Body of pancreas (tissue), 4 donors: ENCODE measurements around the gene HADHB. TPM values are rescaled to one million over a fixed set of nuclear protein-coding genes. Genes with fewer than 3 reads are reported as not detected.
"Not testable (repeated sequence)": the region's sequence is repeated elsewhere in the genome, so short reads cannot be mapped to it uniquely, and the experiment has no call there.

ENCODE experiments used
- ATAC-seq: fragments of 150-250 bp; one replicate; pipeline ENCODE4 v1.9.1; 2016
- DNase-seq, 4 donors: peaks; one replicate each; pipeline ENCODE4 v3.0.0-alpha.2; 2019
- H3K27ac ChIP-seq, 4 donors: fragments of 200-600 bp; sonication (generic); 1 replicate in 3 of 4; 2 replicates in 1 of 4; pipeline versions ENCODE4 v1.5.1 to v1.6.1; 2016 to 2019; ENCODE audit warnings: mild to moderate bottlenecking in 1 of 4, mixed read lengths in 1 of 4, moderate library complexity in 1 of 4
- H3K27me3 ChIP-seq, 2 donors: fragments of 200-600 bp; sonication (generic); one replicate each; pipeline ENCODE4 v1.6.0; 2016; ENCODE audit warnings: mild to moderate bottlenecking in 1 of 2
- H3K36me3 ChIP-seq, 2 donors: fragments of 200-600 bp; sonication (generic); replicated peaks in 1 of 2; 2 replicates each; pipeline ENCODE4 v1.5.1; 2016; ENCODE audit warnings: low read depth in 2 of 2; ENCODE audit not compliant: insufficient read depth in 1 of 2
- H3K4me1 ChIP-seq: fragments of 200-600 bp; sonication (generic); one replicate; pipeline ENCODE4 v1.6.0; 2016
- H3K4me3 ChIP-seq, 2 donors: fragments of 200-600 bp; sonication (generic); 1 replicate in 1 of 2; 2 replicates in 1 of 2; pipeline ENCODE4 v1.5.1; 2016 to 2019
- H3K9me3 ChIP-seq, 3 donors: fragments of 200-600 bp; sonication (generic); 1 replicate in 2 of 3; 2 replicates in 1 of 3; pipeline ENCODE4 v1.5.1; 2016
- CTCF ChIP-seq, 7 experiments: fragments of 450-650 bp in 4 of 7; fragments of 200-600 bp in 3 of 7; sonication (generic) in 3 of 7; IDR thresholded peaks; one replicate each; pipeline ENCODE4 v1.5.1; 2016 to 2019; ENCODE audit warnings: antibody characterized with exemption in 7 of 7
- POLR2A ChIP-seq, 3 donors: fragments of 450-650 bp; IDR thresholded peaks; one replicate each; pipeline ENCODE4 v1.6.1; 2016; ENCODE audit warnings: antibody characterized with exemption in 3 of 3, mild to moderate bottlenecking in 2 of 3
- WGBS, 2 donors: methylation state at CpG; one replicate each; pipeline ENCODE4 v1.1.5; 2017; 5-methylcytosine and 5-hydroxymethylcytosine counted together
- intact Hi-C: fragments of 100-400 bp; cut with DNase I; formaldehyde crosslinking; loops from one replicate; pipeline ENCODE4 v1.15.1; 2023
- total RNA-seq, 2 donors: library from RNA; depleted of rRNA; stranded (reverse); fragments of >200 nt; gene quantifications; one replicate each; pipeline ENCODE4 v1.1.0, GENCODE V29; 2016

Gene HADHB
- total RNA-seq, 2 donors from 2014 or later = 108 to 127 TPM

DNA sequence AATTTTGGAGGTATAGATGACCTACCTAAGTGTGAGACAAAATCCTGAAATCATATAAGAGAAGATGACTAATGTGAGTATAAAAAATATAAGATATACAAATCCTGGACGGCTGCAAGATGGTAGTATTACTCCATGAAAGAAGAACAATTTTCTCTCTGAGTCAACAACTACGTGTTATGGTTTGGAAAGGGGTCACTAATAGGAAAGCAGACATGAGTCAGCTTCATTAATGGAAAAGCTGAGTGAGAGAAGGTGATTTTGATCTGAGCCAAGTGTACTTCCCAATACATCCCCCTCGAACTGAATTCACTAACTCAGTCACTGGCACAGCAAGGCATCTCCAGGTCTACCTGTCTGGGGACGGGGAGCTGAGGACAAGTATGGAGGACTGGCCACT is 81.1 kb downstream of the HADHB start:
- H3K4me3 ChIP-seq = no peak overlapping the region
- no peak for DNase-seq
- ATAC-seq = no peak
- peaks cover 7% of the 10 kb centered on the region for H3K4me1 ChIP-seq
- 56% methylated on average over 4 of the region's 4 CpGs for WGBS, 2 donors
- H3K36me3 ChIP-seq = no peaks in the 10 kb centered on the region
- no peak for TF ChIP-seq POLR2A (IDR thresholded peaks at IDR 0.05)
- no peak for TF ChIP-seq CTCF (IDR thresholded peaks at IDR 0.05)
- no peaks in the 10 kb centered on the region for H3K9me3 ChIP-seq
- H3K27ac ChIP-seq = no peak overlapping the region
- no peaks in the 10 kb centered on the region for H3K27me3 ChIP-seq
- intact Hi-C loops = no loop called here

DNA sequence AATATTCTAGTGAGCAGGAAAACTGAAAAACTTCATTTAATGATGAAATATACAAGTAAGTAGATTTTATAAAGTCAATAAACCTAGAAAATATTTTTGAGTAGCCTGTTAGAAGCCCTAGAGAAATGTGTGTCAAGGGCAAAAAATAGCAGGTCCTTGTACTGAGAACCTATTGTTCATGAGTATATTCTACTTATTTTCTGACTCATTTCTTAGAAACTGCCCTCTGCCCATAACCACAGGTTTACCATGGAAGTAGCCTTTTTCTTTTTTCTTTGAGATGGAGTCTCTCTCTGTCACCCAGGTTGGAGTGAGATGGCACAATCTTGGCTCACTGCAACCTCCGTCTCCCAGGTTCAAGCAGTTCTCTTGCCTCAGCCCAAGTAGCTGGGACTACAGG is 81.8 kb downstream of the HADHB start:
- H3K36me3 ChIP-seq = no peaks in the 10 kb centered on the region
- intact Hi-C loops = no loop called here
- DNase-seq = no peak

GRCh38 chr2:26327291-26328272 is 82.8 kb downstream of the HADHB start:
- H3K9me3 ChIP-seq = no peaks in the 10 kb centered on the region
- no peak overlapping the region for H3K4me3 ChIP-seq
- peaks cover 7% of the 10 kb centered on the region for H3K4me1 ChIP-seq
- TF ChIP-seq CTCF (IDR thresholded peaks at IDR 0.05) (no peak), POLR2A (IDR thresholded peaks at IDR 0.05) (no peak)
- no peak overlapping the region for H3K27ac ChIP-seq
- ATAC-seq = no peak
- DNase-seq = no peak
- WGBS, 2 donors = 42 to 46% methylated on average over 5 of the region's 5 CpGs
- intact Hi-C loops = no loop called here
- no peaks in the 10 kb centered on the region for H3K27me3 ChIP-seq
- H3K36me3 ChIP-seq = no peaks in the 10 kb centered on the region

More for the DNA sequence above, 81.8 kb downstream of the HADHB start:
- no peak for TF ChIP-seq CTCF (IDR thresholded peaks at IDR 0.05)
- no peaks in the 10 kb centered on the region for H3K27me3 ChIP-seq
- H3K27ac ChIP-seq = no peak overlapping the region
- 78 to 86% methylated on average over 1 of the region's 1 CpG for WGBS, 2 donors
- H3K9me3 ChIP-seq = no peaks in the 10 kb centered on the region
- H3K4me1 ChIP-seq = peaks cover 7% of the 10 kb centered on the region
- ATAC-seq = no peak
- no peak overlapping the region for H3K4me3 ChIP-seq

DNA sequence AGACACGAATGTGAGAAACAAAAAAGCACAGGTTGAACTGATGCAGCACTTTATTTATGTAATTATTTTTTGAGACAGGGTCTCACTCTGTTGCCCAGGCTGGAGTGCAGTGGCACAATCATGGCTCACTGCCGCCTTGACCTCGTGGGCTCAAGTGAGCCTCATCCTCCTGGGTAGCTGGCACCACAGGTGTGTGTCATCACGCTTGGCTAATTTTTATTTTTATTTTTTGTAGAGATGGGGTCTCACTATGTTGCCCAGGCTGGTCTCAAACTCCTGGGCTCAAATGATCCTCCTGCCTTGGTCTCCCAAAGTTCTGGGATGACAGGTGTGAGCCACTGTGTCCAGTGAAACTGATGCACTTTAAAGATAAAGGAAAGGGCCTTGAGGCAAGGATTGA is 84.3 kb downstream of the HADHB start:
- H3K9me3 ChIP-seq, H3K36me3 ChIP-seq, H3K27ac ChIP-seq, DNase-seq, H3K4me1 ChIP-seq, intact Hi-C loops, ATAC-seq, H3K27me3 ChIP-seq, H3K4me3 ChIP-seq: not testable (repeated sequence)
- 81 to 85% methylated on average over 4 of the region's 4 CpGs for WGBS, 2 donors

DNA sequence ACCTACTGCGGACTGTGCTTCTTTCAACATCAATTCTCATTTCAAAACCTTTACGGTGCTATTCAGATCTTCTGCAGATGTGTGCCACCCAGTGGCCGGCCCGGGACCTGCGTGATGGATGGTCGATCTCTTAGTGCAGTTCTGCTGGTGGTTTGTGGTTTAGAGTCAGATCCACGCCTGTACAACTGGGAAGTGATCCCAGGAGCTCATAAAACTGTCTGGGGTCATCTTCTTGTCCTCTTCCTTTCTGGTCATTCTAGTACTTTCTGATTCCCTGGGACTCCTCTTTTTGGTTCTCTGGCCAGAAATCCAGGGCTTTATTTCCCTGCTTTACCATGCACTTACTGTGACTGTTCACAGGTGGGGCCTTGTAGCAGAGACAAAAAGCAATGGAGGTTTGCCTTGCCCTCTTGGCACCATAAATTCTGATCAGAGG is 85.4 kb downstream of the HADHB start:
- DNase-seq = peak; percentile 87 to 94 (median 90)
- H3K4me1 ChIP-seq = peaks cover 7% of the 10 kb centered on the region
- H3K27me3 ChIP-seq = no peaks in the 10 kb centered on the region
- intact Hi-C loops = no loop called here
- TF ChIP-seq CTCF (IDR thresholded peaks at IDR 0.05) (peak; percentile 68 to 90 (median 85)), POLR2A (IDR thresholded peaks at IDR 0.05) (no peak)
- H3K36me3 ChIP-seq = no peaks in the 10 kb centered on the region
- ATAC-seq = peak; percentile 96
- no peaks in the 10 kb centered on the region for H3K9me3 ChIP-seq
- no peak overlapping the region for H3K27ac ChIP-seq
- 0 to 3% methylated on average over 7 of the region's 7 CpGs for WGBS, 2 donors
- H3K4me3 ChIP-seq = no peak overlapping the region
